Adrenal gland (tissue), 12 donors: ENCODE measurements around the gene ZNF664. TPM values are rescaled to one million over a fixed set of nuclear protein-coding genes. Genes with fewer than 3 reads are reported as not detected.

Source experiments
- DNase-seq, 7 donors: peaks; one replicate each; pipeline ENCODE4 v3.0.0-alpha.2; 2019 to 2020
- H3K27ac ChIP-seq, 5 donors: fragments of 200-600 bp; sonication (generic) in 4 of 5; 1 replicate in 3 of 5; 2 replicates in 2 of 5; pipeline versions ENCODE4 v1.5.1 to v1.8.0; 2016 to 2020; ENCODE audit warnings: mild to moderate bottlenecking in 1 of 5
- H3K27me3 ChIP-seq: fragments of 200-600 bp; 2 replicates; pipeline ENCODE4 v1.8.0; 2021
- H3K36me3 ChIP-seq, 2 donors: fragments of 200-600 bp; replicated peaks in 1 of 2; 1 replicate in 1 of 2; 2 replicates in 1 of 2; pipeline versions ENCODE4 v1.5.1 to v1.8.0; 2018 to 2022
- H3K4me1 ChIP-seq, 2 donors: fragments of 200-600 bp; replicated peaks in 1 of 2; 1 replicate in 1 of 2; 2 replicates in 1 of 2; pipeline versions ENCODE4 v1.5.1 to v1.8.0; 2018 to 2021
- H3K4me3 ChIP-seq, 4 donors: fragments of 200-600 bp; sonication (generic) in 3 of 4; one replicate each; pipeline ENCODE4 v1.5.1; 2016 to 2018
- H3K9me3 ChIP-seq, 3 donors: fragments of 200-600 bp; sonication (generic) in 1 of 3; replicated peaks in 1 of 3; 1 replicate in 2 of 3; 2 replicates in 1 of 3; pipeline versions ENCODE4 v1.5.1 to v1.8.0; 2016 to 2021
- CTCF ChIP-seq, 6 experiments: fragments of 450-650 bp in 4 of 6; fragments of 200-600 bp in 2 of 6; sonication (generic) in 1 of 6; IDR thresholded peaks; 1 replicate in 5 of 6; 2 replicates in 1 of 6; pipeline versions ENCODE4 v1.5.1 to v1.8.0; 2016 to 2021; ENCODE audit warnings: antibody characterized with exemption in 6 of 6, mild to moderate bottlenecking in 2 of 6, moderate library complexity in 1 of 6
- POLR2A ChIP-seq, 2 donors: fragments of 450-650 bp; IDR thresholded peaks; one replicate each; pipeline ENCODE4 v1.6.1; 2017; ENCODE audit warnings: antibody characterized with exemption in 2 of 2, mild to moderate bottlenecking in 2 of 2, moderate library complexity in 1 of 2
- WGBS, 4 donors: extraction: QIAGEN DNeasy Blood & Tissue Kit in 2 of 4; methylation state at CpG; one replicate each; pipeline versions ENCODE4 v1.1.5 to v1.1.7; 2013 to 2017; 5-methylcytosine and 5-hydroxymethylcytosine counted together
- intact Hi-C, 2 donors: fragments of 100-400 bp; cut with DNase I; formaldehyde crosslinking; loops; one replicate each; pipeline versions ENCODE4 v1.14.1 to v1.15.0; 2022 to 2023
- polyA plus RNA-seq, 3 donors: library from polyadenylated mRNA; stranded (reverse); fragments of 200-250 nt in 2 of 3; fragments of 350-450 nt in 1 of 3; fragmentation: Illumina TruSeq in 1 of 3; extraction: RNeasy Lipid Tissue Mini Kit (QIAGEN cat#74804) in 1 of 3; gene quantifications; one replicate each; pipeline ENCODE4 v1.2.3, GENCODE V29; 2013 to 2014
- total RNA-seq, 9 donors: library from RNA; depleted of rRNA in 4 of 9; stranded (reverse); fragments of >200 nt in 4 of 9; fragments of 120-200 nt in 1 of 9; fragmentation: NEBNext Ultra II Directional in 1 of 9; extraction: Animal tissue kit (Norgen Biotek cat#: 25700) in 1 of 9; gene quantifications; one replicate each; pipeline versions ENCODE4 v1.1.0 to v1.2.4, GENCODE V29; 2013 to 2023
- donor health status: healthy with polysubstance abuse.
- donor health status: Bipolar disorder and iron deficiency.
- donor health status: DM: yes; HTN: yes; CAD: no.
- donor health status: DM: no; HTN: no; CAD: no.
- donor health status: DM: no; HTN: no; CAD: no.
- donor health status: DM: yes; HTN: yes; CAD: no.

Gene ZNF664
- total and polyA plus RNA-seq, 12 donors, result 19.6 to 66.9 (median 49.4) TPM

- intact Hi-C loops, result no loop called here
- Histone ChIP-seq H3K4me1 (no peaks in the 10 kb centered on the region), H3K9me3 (no peaks in the 10 kb centered on the region), H3K27me3 (no peaks in the 10 kb centered on the region), H3K27ac (no peak overlapping the region), H3K36me3 (no peaks in the 10 kb centered on the region), H3K4me3 (no peak overlapping the region)
- WGBS, 4 donors, result 84 to 91% (median 91%) methylated on average over 7 to 8 of the region's 8 CpGs
- no peak for TF ChIP-seq POLR2A (IDR thresholded peaks at IDR 0.05)
- TF ChIP-seq CTCF (IDR thresholded peaks at IDR 0.05), result no peak
- DNase-seq, result no peak
Observed at GRCh38 chr12:123958462-123958861, 14.6 kb upstream of the ZNF664 start.

GRCh38 chr12:123958876-123959275 lies 14.1 kb upstream of the ZNF664 start:
- WGBS, 4 donors, result 83 to 90% (median 85%) methylated on average over 9 of the region's 9 CpGs
- no peak for DNase-seq
- TF ChIP-seq CTCF (IDR thresholded peaks at IDR 0.05), result no peak
- TF ChIP-seq POLR2A (IDR thresholded peaks at IDR 0.05), result no peak
- Histone ChIP-seq H3K36me3 (no peaks in the 10 kb centered on the region), H3K9me3 (no peaks in the 10 kb centered on the region), H3K4me3 (no peak overlapping the region), H3K27me3 (no peaks in the 10 kb centered on the region), H3K4me1 (no peaks in the 10 kb centered on the region), H3K27ac (no peak overlapping the region)
- intact Hi-C loops, result no loop called here

GRCh38 chr12:123960029-123960735 lies 12.8 kb upstream of the ZNF664 start:
- no peak for TF ChIP-seq POLR2A (IDR thresholded peaks at IDR 0.05)
- TF ChIP-seq CTCF (IDR thresholded peaks at IDR 0.05), result no peak
- H3K4me1 ChIP-seq, result no peaks in the 10 kb centered on the region
- intact Hi-C loops, result no loop called here
- WGBS, 4 donors, result 88 to 96% (median 95%) methylated on average over 9 of the region's 9 CpGs
- no peaks in the 10 kb centered on the region for H3K36me3 ChIP-seq
- no peak overlapping the region for H3K27ac ChIP-seq
- H3K27me3 ChIP-seq, result no peaks in the 10 kb centered on the region
- no peak for DNase-seq
- H3K9me3 ChIP-seq, result peaks cover 0 to 4% (median 0%) of the 10 kb centered on the region in 3 donors
- H3K4me3 ChIP-seq, result no peak overlapping the region

- H3K36me3 ChIP-seq, result no peaks in the 10 kb centered on the region
- H3K4me1 ChIP-seq, result no peaks in the 10 kb centered on the region
- no peak for DNase-seq
- H3K27ac ChIP-seq, result no peak overlapping the region
- intact Hi-C loops, result no loop called here
- no peak overlapping the region for H3K4me3 ChIP-seq
- WGBS, 4 donors, result 80 to 90% (median 85%) methylated on average over 4 of the region's 4 CpGs
- H3K9me3 ChIP-seq, result peaks cover 0 to 4% (median 0%) of the 10 kb centered on the region in 3 donors
- no peak for TF ChIP-seq POLR2A (IDR thresholded peaks at IDR 0.05)
- H3K27me3 ChIP-seq, result no peaks in the 10 kb centered on the region
Observed at GRCh38 chr12:123960856-123961255, 12.2 kb upstream of the ZNF664 start.
